Muscle of back (tissue), 11 donors: ENCODE results near the gene CC2D1A. TPM values are rescaled to one million over a fixed set of nuclear protein-coding genes. Genes with fewer than 3 reads are reported as not detected.

ENCODE experiments used
- DNase-seq, 3 donors: peaks; one replicate each; pipeline versions ENCODE4 v3.0.0 to v3.0.0-alpha.2; 2013
- polyA plus RNA-seq, 10 donors: library from polyadenylated mRNA; unstranded; fragments of 120-200 nt; gene quantifications; one replicate each; pipeline ENCODE4 v1.2.1, GENCODE V29; 2013; ENCODE audit not compliant: insufficient read length in 10 of 10

Gene CC2D1A
- polyA plus RNA-seq, 10 donors = 10.5 to 16.4 (median 12.8) TPM

GRCh38 chr19:13876834-13877233 lies 29.2 kb upstream of the CC2D1A start, which contains the start of gene NANOS3:
Gene NANOS3, plus strand, starts transcription at chr19:13877134. Its CDS starts 115 bp downstream, at chr19:13877249.
- no peak for DNase-seq

- no peak for DNase-seq
Measured at GRCh38 chr19:13877303-13877702, 28.7 kb upstream of the CC2D1A start.

GRCh38 chr19:13880059-13881043 lies 25.6 kb upstream of the CC2D1A start:
- DNase-seq = peak; percentile 92 to 97 (median 95)

- peak in 1 of 3 donors; percentile 55 for DNase-seq
Measured at GRCh38 chr19:13881251-13881691, 24.7 kb upstream of the CC2D1A start.

- DNase-seq = peak in 1 of 3 donors; percentile 50
Measured at GRCh38 chr19:13881692-13882418, 24.1 kb upstream of the CC2D1A start.

GRCh38 chr19:13882419-13882795 lies 23.6 kb upstream of the CC2D1A start:
- no peak for DNase-seq

GRCh38 chr19:13882836-13883235 lies 23.2 kb upstream of the CC2D1A start:
- no peak for DNase-seq

GRCh38 chr19:13883516-13884064 lies 22.4 kb upstream of the CC2D1A start:
- DNase-seq = no peak

- DNase-seq = no peak
Measured at GRCh38 chr19:13884726-13885591, 21.0 kb upstream of the CC2D1A start.

- DNase-seq = no peak
Measured at GRCh38 chr19:13885826-13886365, 20.1 kb upstream of the CC2D1A start.

GRCh38 chr19:13887018-13887436 lies 19.0 kb upstream of the CC2D1A start:
- DNase-seq = no peak

GRCh38 chr19:13887517-13887916 lies 18.5 kb upstream of the CC2D1A start:
- DNase-seq = no peak

GRCh38 chr19:13888281-13888680 lies 17.7 kb upstream of the CC2D1A start:
- DNase-seq = no peak

- no peak for DNase-seq
Measured at GRCh38 chr19:13890136-13890535, 15.9 kb upstream of the CC2D1A start.

- no peak for DNase-seq
Measured at GRCh38 chr19:13892870-13893269, 13.1 kb upstream of the CC2D1A start.

GRCh38 chr19:13894552-13894951 lies 11.4 kb upstream of the CC2D1A start:
- DNase-seq = no peak

- no peak for DNase-seq
Measured at GRCh38 chr19:13896227-13896626, 9.8 kb upstream of the CC2D1A start.

- DNase-seq = no peak
Measured at GRCh38 chr19:13899393-13899792, 6.6 kb upstream of the CC2D1A start.

GRCh38 chr19:13899912-13900584 lies 6.0 kb upstream of the CC2D1A start:
- no peak for DNase-seq

- no peak for DNase-seq
Measured at GRCh38 chr19:13902993-13903555, 2.9 kb upstream of the CC2D1A start.
